ENCODE measurements around the gene NCF4.

The NCF4 gene

GRCh38 chr22:36865346-36865745 lies 4.5 kb downstream of the NCF4 start:
- DNase-seq, result no peak

GRCh38 chr22:36867695-36868094 lies 6.9 kb downstream of the NCF4 start:
- DNase-seq, result no peak

- no peak for DNase-seq
These were observed 7.9 kb downstream of the NCF4 start for GRCh38 chr22:36868546-36869181.

- DNase-seq, result no peak
These were observed 9.4 kb downstream of the NCF4 start for GRCh38 chr22:36870250-36870649.

- no peak for DNase-seq
These were observed 10.9 kb downstream of the NCF4 start for GRCh38 chr22:36871669-36872081.

GRCh38 chr22:36872084-36872483 lies 11.3 kb downstream of the NCF4 start:
- no peak for DNase-seq

GRCh38 chr22:36872866-36873498 lies 12.2 kb downstream of the NCF4 start:
- no peak for DNase-seq

- no peak for DNase-seq
These were observed 13.0 kb downstream of the NCF4 start for GRCh38 chr22:36873614-36874308.

GRCh38 chr22:36874309-36874696 lies 13.5 kb downstream of the NCF4 start:
- DNase-seq, result no peak

- DNase-seq, result no peak
These were observed 13.9 kb downstream of the NCF4 start for GRCh38 chr22:36874736-36875135.

- no peak for DNase-seq
These were observed 14.9 kb downstream of the NCF4 start for GRCh38 chr22:36875741-36876140.

- no peak for DNase-seq
These were observed 19.0 kb downstream of the NCF4 start for GRCh38 chr22:36879775-36880174.

GRCh38 chr22:36881504-36882245 lies 20.9 kb downstream of the NCF4 start:
- DNase-seq, result no peak

- no peak for DNase-seq
These were observed 23.7 kb downstream of the NCF4 start for GRCh38 chr22:36884349-36885158.

- DNase-seq, result no peak
These were observed 24.7 kb downstream of the NCF4 start for GRCh38 chr22:36885474-36885873.

GRCh38 chr22:36886016-36886415 lies 25.2 kb downstream of the NCF4 start:
- no peak for DNase-seq

GRCh38 chr22:36887162-36887561 lies 26.4 kb downstream of the NCF4 start:
- DNase-seq, result no peak

GRCh38 chr22:36891646-36892045 lies 30.8 kb downstream of the NCF4 start:
- DNase-seq, result no peak

GRCh38 chr22:36892292-36892691 lies 31.5 kb downstream of the NCF4 start:
- DNase-seq, result no peak

- no peak for DNase-seq
These were observed 32.5 kb downstream of the NCF4 start for GRCh38 chr22:36893262-36893661.

- no peak for DNase-seq
These were observed 33.5 kb downstream of the NCF4 start for GRCh38 chr22:36894266-36894665.

- DNase-seq, result no peak
These were observed 36.8 kb downstream of the NCF4 start for GRCh38 chr22:36897611-36898010.

- DNase-seq, result no peak
These were observed 37.9 kb downstream of the NCF4 start for GRCh38 chr22:36898690-36899089.

Measured in SHP77 treated with DMSO at 0.1 percent for 48 hours (cell line).